GM10847 (cell line): ENCODE measurements around the gene HHIPL2.

Experiments used
- POLR2A ChIP-seq: IDR thresholded peaks from 2 replicates; pipeline ENCODE4 v1.6.1; 2011; ENCODE audit not compliant: insufficient read length; ENCODE audit errors: extremely low read depth

The HHIPL2 gene

GRCh38 chr1:222521299-222522104 is 26.4 kb downstream of the HHIPL2 start:
- no peak for TF ChIP-seq POLR2A
